Prostate gland (tissue), 2 donors: ENCODE results near the gene ATP6V0A4.

Experiments
- POLR2AphosphoS5 ChIP-seq: sonication (generic); formaldehyde crosslinking; IDR thresholded peaks from one replicate; pipeline ENCODE4 v1.6.1; 2017; ENCODE audit warnings: antibody characterized with exemption
- TF ChIP-seq, protein P1 (sequence below), 4 experiments: fragments of 200-600 bp in 2 of 4; fragments of 450-650 bp in 2 of 4; sonication (generic) in 2 of 4; IDR thresholded peaks; 1 replicate in 3 of 4; 2 replicates in 1 of 4; pipeline ENCODE4 v1.5.1; 2016 to 2019; ENCODE audit warnings: antibody characterized with exemption in 4 of 4, mild to moderate bottlenecking in 2 of 4, moderate library complexity in 2 of 4

DNA sequence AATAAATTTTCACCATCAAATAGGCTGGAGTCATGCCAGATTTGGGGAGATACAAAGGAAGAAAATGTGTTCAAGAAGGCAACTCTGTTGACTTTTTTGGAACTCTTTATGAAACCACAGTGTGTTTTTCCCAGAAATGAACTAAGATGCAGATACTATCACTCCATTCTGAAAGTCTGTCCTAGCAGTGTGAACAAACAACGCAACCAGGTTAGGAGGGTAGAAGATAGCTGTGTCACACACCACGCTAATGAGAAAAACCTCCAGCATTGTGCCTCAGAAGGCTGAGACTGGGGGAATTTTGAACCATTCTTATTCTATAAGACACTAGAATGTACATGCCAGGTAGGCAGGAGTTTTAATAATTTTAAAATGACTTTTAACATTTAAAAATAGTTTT, 15.9 kb upstream of the ATP6V0A4 start:
- TF ChIP-seq, protein P1, sequence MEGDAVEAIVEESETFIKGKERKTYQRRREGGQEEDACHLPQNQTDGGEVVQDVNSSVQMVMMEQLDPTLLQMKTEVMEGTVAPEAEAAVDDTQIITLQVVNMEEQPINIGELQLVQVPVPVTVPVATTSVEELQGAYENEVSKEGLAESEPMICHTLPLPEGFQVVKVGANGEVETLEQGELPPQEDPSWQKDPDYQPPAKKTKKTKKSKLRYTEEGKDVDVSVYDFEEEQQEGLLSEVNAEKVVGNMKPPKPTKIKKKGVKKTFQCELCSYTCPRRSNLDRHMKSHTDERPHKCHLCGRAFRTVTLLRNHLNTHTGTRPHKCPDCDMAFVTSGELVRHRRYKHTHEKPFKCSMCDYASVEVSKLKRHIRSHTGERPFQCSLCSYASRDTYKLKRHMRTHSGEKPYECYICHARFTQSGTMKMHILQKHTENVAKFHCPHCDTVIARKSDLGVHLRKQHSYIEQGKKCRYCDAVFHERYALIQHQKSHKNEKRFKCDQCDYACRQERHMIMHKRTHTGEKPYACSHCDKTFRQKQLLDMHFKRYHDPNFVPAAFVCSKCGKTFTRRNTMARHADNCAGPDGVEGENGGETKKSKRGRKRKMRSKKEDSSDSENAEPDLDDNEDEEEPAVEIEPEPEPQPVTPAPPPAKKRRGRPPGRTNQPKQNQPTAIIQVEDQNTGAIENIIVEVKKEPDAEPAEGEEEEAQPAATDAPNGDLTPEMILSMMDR (IDR thresholded peaks at IDR 0.05): no peak
- TF ChIP-seq POLR2AphosphoS5: no peak
